A549 (cell line): ENCODE results near the gene UBASH3B. TPM values are rescaled to one million over a fixed set of nuclear protein-coding genes. Genes with fewer than 3 reads are reported as not detected.

Experiments used
- ATAC-seq, 2 experiments: fragments of 200-7000 bp in 1 of 2; fragments of >200 bp in 1 of 2; cut with Nextera tagmentation in 1 of 2; cut with Tn5 transposase in 1 of 2; 3 replicates each; pipeline versions ENCODE4 v1.8.0 to v1.9.1; 2018 to 2020; ENCODE audit warnings: mild to moderate bottlenecking in 1 of 2, moderate library complexity in 1 of 2
- CTCF ChIA-PET: fragments of 300-600 bp; sonication (Branson Sonifier 250); formaldehyde crosslinking; extraction: SDS; loops from one replicate; lab custom pipeline; 2021; ENCODE audit warnings: antibody characterized with exemption, inconsistent platforms; lab: Yijun Ruan, JAX
- POLR2A ChIA-PET: fragments of 350-600 bp; formaldehyde crosslinking; extraction: SDS; loops from one replicate; lab custom pipeline; 2021; ENCODE audit warnings: antibody characterized with exemption, inconsistent platforms; lab: Yijun Ruan, JAX
- DNase-seq, 2 experiments: peaks; one replicate each; pipeline versions ENCODE4 v3.0.0 to v3.0.0-alpha.2; 2011 to 2016; ENCODE audit warnings: low read depth in 1 of 2, low spot score in 1 of 2
- FAIRE-seq: peaks from 2 replicates; lab custom pipeline; 2011; peaks lifted over from hg19 to GRCh38; lab: Jason Lieb, UNC
- H3K27ac ChIP-seq, 2 experiments: fragments of >200 bp; sonication (Bioruptor Twin); formaldehyde crosslinking; 3 replicates each; pipeline ENCODE4 v1.5.1; 2016 to 2017
- H3K4me1 ChIP-seq: fragments of >200 bp; sonication (Bioruptor Twin); formaldehyde crosslinking; 3 replicates; pipeline ENCODE4 v1.6.1; 2016
- H3K4me2 ChIP-seq: fragments of >200 bp; sonication (Bioruptor Twin); formaldehyde crosslinking; 3 replicates; pipeline ENCODE4 v1.6.1; 2016
- H3K4me3 ChIP-seq: fragments of >200 bp; sonication (Bioruptor Twin); formaldehyde crosslinking; 3 replicates; pipeline ENCODE4 v1.5.1; 2016
- H3K9me3 ChIP-seq: fragments of >200 bp; sonication (Bioruptor Twin); formaldehyde crosslinking; 3 replicates; pipeline ENCODE4 v1.6.1; 2016
- BHLHE40 ChIP-seq: IDR thresholded peaks from 2 replicates; pipeline ENCODE4 v1.6.1; 2012; ENCODE audit warnings: low read depth, low read length, inconsistent platforms
- CBX2 ChIP-seq: fragments of 200-600 bp; sonication (generic); IDR thresholded peaks from 2 replicates; pipeline ENCODE4 v1.6.1; 2016; ENCODE audit warnings: low read depth, mild to moderate bottlenecking, borderline replicate concordance
- CBX8 ChIP-seq: fragments of 200-600 bp; sonication (generic); IDR thresholded peaks from 2 replicates; pipeline ENCODE4 v1.6.1; 2016
- CHD4 ChIP-seq: fragments of 200-600 bp; sonication (generic); IDR thresholded peaks from 2 replicates; pipeline ENCODE4 v1.6.1; 2016; ENCODE audit warnings: antibody characterized with exemption, mild to moderate bottlenecking, borderline replicate concordance
- EHF ChIP-seq: fragments of 250-450 bp; sonication (Bioruptor Pico); IDR thresholded peaks from 2 replicates; pipeline ENCODE4 v1.5.0; 2020; ENCODE audit warnings: mild to moderate bottlenecking
- EHMT2 ChIP-seq: fragments of 200-600 bp; sonication (generic); IDR thresholded peaks from 2 replicates; pipeline ENCODE4 v1.6.1; 2016; ENCODE audit warnings: antibody characterized with exemption, low read depth, mild to moderate bottlenecking, moderate library complexity
- EP300 ChIP-seq, 2 experiments: fragments of >200 bp; sonication (Bioruptor Twin); formaldehyde crosslinking; IDR thresholded peaks; 2 replicates in 1 of 2; 3 replicates in 1 of 2; pipeline ENCODE4 v1.6.1; 2016 to 2017
- FOSL2 ChIP-seq, 2 experiments: fragments of 450-650 bp in 1 of 2; fragments of >200 bp in 1 of 2; sonication (Bioruptor Twin) in 1 of 2; formaldehyde crosslinking; IDR thresholded peaks; 2 replicates each; pipeline versions ENCODE4 v1.5.0 to v1.6.1; 2016 to 2020; ENCODE audit warnings: mild to moderate bottlenecking in 1 of 2, moderate library complexity in 1 of 2
- HOXB13 ChIP-seq: fragments of 250-450 bp; sonication (Bioruptor Pico); IDR thresholded peaks from 2 replicates; pipeline ENCODE4 v1.5.0; 2020; ENCODE audit warnings: low read depth, mild to moderate bottlenecking, moderate library complexity
- JUNB ChIP-seq: fragments of >200 bp; sonication (Bioruptor Twin); formaldehyde crosslinking; IDR thresholded peaks from 2 replicates; pipeline ENCODE4 v1.6.1; 2016
- KDM5A ChIP-seq: fragments of 200-600 bp; sonication (generic); IDR thresholded peaks from 2 replicates; pipeline ENCODE4 v1.6.1; 2016; ENCODE audit warnings: antibody characterized with exemption, mild to moderate bottlenecking
- MAZ ChIP-seq: fragments of 150-350 bp; IDR thresholded peaks from 2 replicates; pipeline ENCODE4 v1.6.1; 2014; ENCODE audit warnings: antibody characterized with exemption, low read depth, low read length, borderline replicate concordance
- NR3C1 ChIP-seq: fragments of >200 bp; sonication (Bioruptor Twin); formaldehyde crosslinking; IDR thresholded peaks from 3 replicates; pipeline ENCODE4 v1.6.1; 2017
- PHF8 ChIP-seq: fragments of 200-600 bp; sonication (generic); IDR thresholded peaks from 2 replicates; pipeline ENCODE4 v1.6.1; 2016; ENCODE audit warnings: low read depth, mild to moderate bottlenecking, antibody characterized with exemption, moderate library complexity, borderline replicate concordance
- RAD21 ChIP-seq, 2 experiments: fragments of >200 bp in 1 of 2; sonication (Bioruptor Twin) in 1 of 2; formaldehyde crosslinking in 1 of 2; IDR thresholded peaks in 1 of 2; conservative IDR thresholded peaks in 1 of 2; 2 replicates in 1 of 2; 3 replicates in 1 of 2; pipeline ENCODE4 v1.6.1; 2012 to 2018; ENCODE audit warnings: inconsistent platforms in 1 of 2
- RCOR1 ChIP-seq: fragments of 150-350 bp; IDR thresholded peaks from 2 replicates; pipeline ENCODE4 v1.6.1; 2014; ENCODE audit warnings: antibody characterized with exemption, low read length, low read depth
- RNF2 ChIP-seq: fragments of 200-600 bp; sonication (generic); IDR thresholded peaks from 2 replicates; pipeline ENCODE4 v1.6.1; 2016; ENCODE audit warnings: low read depth, mild to moderate bottlenecking, antibody characterized with exemption, moderate library complexity, borderline replicate concordance
- SMC3 ChIP-seq: fragments of >200 bp; sonication (Bioruptor Twin); formaldehyde crosslinking; IDR thresholded peaks from 3 replicates; pipeline ENCODE4 v1.6.1; 2018; ENCODE audit warnings: inconsistent platforms
- SREBF2 ChIP-seq: fragments of 450-650 bp; IDR thresholded peaks from 2 replicates; pipeline ENCODE4 v1.6.1; 2014; ENCODE audit warnings: mild to moderate bottlenecking, moderate library complexity
- ZC3H11A ChIP-seq: fragments of 450-650 bp; IDR thresholded peaks from 2 replicates; pipeline ENCODE4 v1.6.1; 2014; ENCODE audit warnings: antibody characterized with exemption, mild to moderate bottlenecking
- WGBS: methylation state at CpG from one replicate; pipeline ENCODE4 v1.1.6; 2017; ENCODE audit errors: missing lambda C conversion rate; 5-methylcytosine and 5-hydroxymethylcytosine counted together
- polyA plus RNA-seq, 4 experiments: library from polyadenylated mRNA; depleted of rRNA in 3 of 4; stranded (reverse); fragments of >200 nt; fragmentation: RNase III in 1 of 4; extraction: RNeasy Plus Mini Kit Qiagen cat#74134 plus additional on column Dnase treatment in 1 of 4; gene quantifications; 2 replicates in 3 of 4; 3 replicates in 1 of 4; pipeline ENCODE4 v1.2.3, GENCODE V29; 2011 to 2017
- TF ChIP-seq, protein P1 (sequence below): IDR thresholded peaks from 2 replicates; pipeline ENCODE4 v1.6.1; 2012
- TF ChIP-seq, protein P2 (sequence below): fragments of 150-350 bp; IDR thresholded peaks from 2 replicates; pipeline ENCODE4 v1.6.1; 2014; ENCODE audit warnings: low read depth, mild to moderate bottlenecking, low read length

The UBASH3B gene
- polyA plus RNA-seq, 2 of the 4 experiments (the other 2 are of a cell fraction), result 33.4 to 43.0 TPM

DNA sequence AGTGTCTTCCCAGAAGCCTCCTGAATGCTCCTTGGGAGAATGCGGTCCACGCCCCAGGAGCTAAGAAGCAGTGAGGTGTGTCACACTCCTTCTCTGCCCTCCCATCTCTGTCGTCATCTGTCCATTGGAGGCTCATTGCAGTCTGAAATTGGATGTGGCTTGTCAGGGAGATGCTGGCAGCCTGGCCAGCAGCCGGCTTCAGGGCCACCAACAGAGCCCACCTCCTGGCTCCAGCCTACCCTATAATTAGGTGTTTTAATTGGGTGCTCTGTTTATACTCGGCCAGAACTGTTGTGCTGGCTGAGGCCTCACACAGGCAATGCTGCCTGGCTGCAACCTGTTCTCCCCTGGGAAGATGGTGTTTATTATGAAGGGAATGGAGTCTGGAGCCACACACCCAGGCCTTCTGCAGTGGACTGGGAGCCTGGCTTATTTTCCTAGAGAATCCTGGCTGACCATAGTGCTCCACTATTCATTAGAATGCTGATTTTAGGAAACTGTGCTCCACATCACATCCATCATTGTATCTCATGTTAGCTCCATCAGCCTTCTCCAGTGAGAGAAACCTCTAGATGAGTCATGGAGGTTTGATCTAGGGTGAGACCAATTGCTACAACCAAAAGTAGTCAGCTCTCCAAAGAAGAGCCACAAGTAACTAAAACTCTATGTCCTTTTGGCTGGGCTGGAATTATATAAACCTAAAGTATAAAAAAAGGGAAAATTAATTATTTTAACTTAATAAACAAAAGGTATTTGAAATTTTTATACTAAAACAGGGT is 96.0 kb downstream of the UBASH3B start:
- H3K9me3 ChIP-seq, result no peaks in the 10 kb centered on the region
- FAIRE-seq, result no peak
- TF ChIP-seq, protein P1, sequence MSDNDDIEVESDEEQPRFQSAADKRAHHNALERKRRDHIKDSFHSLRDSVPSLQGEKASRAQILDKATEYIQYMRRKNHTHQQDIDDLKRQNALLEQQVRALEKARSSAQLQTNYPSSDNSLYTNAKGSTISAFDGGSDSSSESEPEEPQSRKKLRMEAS, result no peak
- TF ChIP-seq FOSL2 (IDR thresholded peaks at IDR 0.05) (no peak), FOSL2 (CRISPR knock-in tag; IDR thresholded peaks at IDR 0.05) (0 out of 2 replicates have a peak, but pooled peaks have one; percentile 8)
- TF ChIP-seq, all 56 proteins: peak for 1
- no peak overlapping the region for H3K4me2 ChIP-seq
- peaks cover 13% of the 10 kb centered on the region; the same call in 1 of the 3 replicates for H3K4me1 ChIP-seq
- ChIA-PET CTCF (interaction anchor here (0.7 to 0.8 kb wide), 4 partner anchors 14 to 122 kb away, joined by 3 to 4 read pairs (median 3); no protein-coding TSS in a partner anchor), POLR2A (no interaction called here)
- ATAC-seq (peak in 1 of 2 experiments; percentile 23; a peak in 1 of 6 replicates), DNase-seq (no peak)
- H3K4me3 ChIP-seq, result no peak overlapping the region
- no peak overlapping the region for H3K27ac ChIP-seq
- WGBS, result 74% methylated on average over 3 of the region's 5 CpGs

DNA sequence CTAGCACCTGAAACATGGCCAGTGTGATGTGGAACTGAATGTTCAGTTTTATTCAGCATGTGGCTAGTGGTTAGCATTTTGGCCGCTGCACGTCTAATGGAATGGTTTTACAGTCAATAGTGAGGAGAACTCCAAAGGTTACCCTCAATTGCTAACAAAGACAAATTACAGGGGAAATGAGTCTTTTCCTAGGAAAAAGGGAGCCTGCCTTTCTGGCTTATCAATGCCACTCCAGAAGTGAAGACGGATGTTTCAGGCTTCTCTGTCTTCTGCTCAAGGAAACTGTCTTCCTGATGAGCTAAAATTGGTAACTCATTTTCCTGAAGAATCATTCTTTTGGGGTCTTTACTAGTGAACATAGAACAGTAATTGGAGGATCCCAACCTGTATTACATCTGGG is 98.5 kb downstream of the UBASH3B start:
- Histone ChIP-seq H3K4me2 (no peak overlapping the region), H3K4me1 (peaks cover 17% of the 10 kb centered on the region; the same call in 1 of the 3 replicates), H3K9me3 (no peaks in the 10 kb centered on the region), H3K27ac (no peak overlapping the region), H3K4me3 (no peak overlapping the region)
- ATAC-seq (no peak), DNase-seq (no peak), FAIRE-seq (no peak)
- 100% methylated on average over 3 of the region's 3 CpGs for WGBS
- POLR2A ChIA-PET, result no interaction called here
- CTCF ChIA-PET, result interaction anchor here (0.7 to 3.6 kb wide), 13 partner anchors 9 to 126 kb away, joined by 3 to 16 read pairs (median 5); no protein-coding TSS in a partner anchor
- TF ChIP-seq JUNB, result no peak
- no peak for TF ChIP-seq EHF
- TF ChIP-seq MAZ, result no peak
- TF ChIP-seq, protein P2, sequence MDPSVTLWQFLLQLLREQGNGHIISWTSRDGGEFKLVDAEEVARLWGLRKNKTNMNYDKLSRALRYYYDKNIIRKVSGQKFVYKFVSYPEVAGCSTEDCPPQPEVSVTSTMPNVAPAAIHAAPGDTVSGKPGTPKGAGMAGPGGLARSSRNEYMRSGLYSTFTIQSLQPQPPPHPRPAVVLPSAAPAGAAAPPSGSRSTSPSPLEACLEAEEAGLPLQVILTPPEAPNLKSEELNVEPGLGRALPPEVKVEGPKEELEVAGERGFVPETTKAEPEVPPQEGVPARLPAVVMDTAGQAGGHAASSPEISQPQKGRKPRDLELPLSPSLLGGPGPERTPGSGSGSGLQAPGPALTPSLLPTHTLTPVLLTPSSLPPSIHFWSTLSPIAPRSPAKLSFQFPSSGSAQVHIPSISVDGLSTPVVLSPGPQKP, result no peak
- no peak for TF ChIP-seq SMC3
- no peak for TF ChIP-seq RNF2
- no peak for TF ChIP-seq EHMT2
- TF ChIP-seq SREBF2, result no peak
- no peak for TF ChIP-seq RAD21 (conservative IDR thresholded peaks at IDR 0.05 in 1 of 2, IDR thresholded peaks at IDR 0.05 in 1 of 2)
- no peak for TF ChIP-seq EP300 (IDR thresholded peaks at IDR 0.05)
- TF ChIP-seq NR3C1, result no peak
- no peak for TF ChIP-seq BHLHE40
- no peak for TF ChIP-seq CBX2
- no peak for TF ChIP-seq PHF8
- no peak for TF ChIP-seq CBX8
- no peak for TF ChIP-seq KDM5A
- no peak for TF ChIP-seq ZC3H11A
- no peak for TF ChIP-seq HOXB13 (CRISPR knock-in tag)
- TF ChIP-seq RCOR1, result no peak
- no peak for TF ChIP-seq CHD4
